K562 (cell line): ENCODE results near the gene ACSL6. TPM values are rescaled to one million over a fixed set of nuclear protein-coding genes. Genes with fewer than 3 reads are reported as not detected.

Source experiments
- BCOR ChIP-seq: fragments of 450-650 bp; IDR thresholded peaks from 2 replicates; pipeline ENCODE4 v1.6.1; 2016
- CBX3 ChIP-seq, 2 experiments: IDR thresholded peaks; 1 replicate in 1 of 2; 2 replicates in 1 of 2; pipeline ENCODE4 v1.6.1; 2012; ENCODE audit warnings: inconsistent platforms in 2 of 2, low read length in 2 of 2, borderline replicate concordance in 1 of 2, control low read depth in 1 of 2
- ETV1 ChIP-seq: fragments of 450-650 bp; conservative IDR thresholded peaks from 2 replicates; pipeline ENCODE4 v1.6.1; 2016; ENCODE audit warnings: missing genetic modification characterization, control low read depth, low read depth, missing compliant biosample characterization
- FOXP4 ChIP-seq: sonication (generic); formaldehyde crosslinking; IDR thresholded peaks from 2 replicates; pipeline ENCODE4 v1.8.0; 2022; ENCODE audit warnings: mild to moderate bottlenecking, missing genetic modification reagents, borderline replicate concordance
- HIVEP1 ChIP-seq: fragments of 250-450 bp; sonication (Bioruptor Pico); IDR thresholded peaks from 2 replicates; pipeline ENCODE4 v1.4.0; 2020; ENCODE audit warnings: mild to moderate bottlenecking
- JUN ChIP-seq, 2 experiments: sonication (generic) in 1 of 2; formaldehyde crosslinking in 1 of 2; IDR thresholded peaks; 2 replicates each; pipeline versions ENCODE4 v1.6.1 to v1.8.0; 2012 to 2022; ENCODE audit warnings: borderline replicate concordance in 2 of 2, mild to moderate bottlenecking in 2 of 2, improper control_type of control experiment in 1 of 2, low read depth in 1 of 2, low read length in 1 of 2, missing genetic modification reagents in 1 of 2
- NFYB ChIP-seq: IDR thresholded peaks from 2 replicates; pipeline ENCODE4 v1.6.1; 2011; ENCODE audit warnings: mild to moderate bottlenecking, moderate library complexity; ENCODE audit not compliant: insufficient read length; ENCODE audit errors: extremely low read depth
- PHF21A ChIP-seq: fragments of 450-650 bp; IDR thresholded peaks from 2 replicates; pipeline ENCODE4 v1.6.1; 2017; ENCODE audit warnings: low read depth, borderline replicate concordance
- PKNOX1 ChIP-seq: fragments of 450-650 bp; IDR thresholded peaks from 2 replicates; pipeline ENCODE4 v1.6.1; 2016
- STAT5B ChIP-seq: fragments of 250-450 bp; sonication (Bioruptor Pico); IDR thresholded peaks from 2 replicates; pipeline ENCODE4 v1.8.0; 2021; ENCODE audit warnings: mild to moderate bottlenecking, inconsistent platforms
- ZBTB11 ChIP-seq, 3 experiments: fragments of 200-800 bp in 1 of 3; fragments of 250-450 bp in 1 of 3; fragments of 450-650 bp in 1 of 3; sonication (Bioruptor Pico) in 1 of 3; sonication (Bioruptor generic) in 1 of 3; formaldehyde crosslinking in 1 of 3; IDR thresholded peaks; 2 replicates each; pipeline versions ENCODE4 v1.6.1 to v1.8.0; 2016 to 2022; ENCODE audit warnings: mild to moderate bottlenecking in 2 of 3, missing genetic modification characterization in 2 of 3, missing compliant biosample characterization in 1 of 3, moderate library complexity in 1 of 3
- ZNF133 ChIP-seq: fragments of 250-450 bp; sonication (Bioruptor Pico); IDR thresholded peaks from 2 replicates; pipeline ENCODE4 v1.4.0; 2020; ENCODE audit warnings: mild to moderate bottlenecking
- polyA plus RNA-seq, 8 experiments: library from polyadenylated mRNA; depleted of rRNA in 4 of 8; stranded (reverse) in 5 of 8; unstranded in 3 of 8; fragments of >200 nt; fragmentation: Nextera tagmentation in 2 of 8; fragmentation: Illumina TruSeq in 1 of 8; extraction: Ambion mirVana in 2 of 8; extraction: Trizol in 1 of 8; gene quantifications; 2 replicates each; pipeline versions ENCODE4 v1.2.1 to v1.2.3, GENCODE V29; 2011 to 2014; ENCODE audit warnings: inconsistent platforms in 1 of 8, missing spikeins in 1 of 8
- total RNA-seq, 7 experiments: library from RNA; depleted of rRNA in 6 of 7; stranded (reverse); fragments of >200 nt in 6 of 7; fragmentation: Illumina TruSeq in 2 of 7; extraction: Trizol in 2 of 7; gene quantifications; 2 replicates each; pipeline versions ENCODE4 v1.2.1 to v1.2.3, GENCODE V29; 2011 to 2021; ENCODE audit warnings: low replicate concordance in 1 of 7
- TF ChIP-seq, protein P1 (sequence below): fragments of 450-650 bp; IDR thresholded peaks from 2 replicates; pipeline ENCODE4 v1.6.1; 2018; ENCODE audit not compliant: partially characterized antibody

The ACSL6 gene
- total and polyA plus RNA-seq, 9 of the 15 experiments (the other 6 are each of a cell fraction or from before 2014, with no cell fraction given), result 0.50 to 1.5 (median 0.69) TPM

DNA sequence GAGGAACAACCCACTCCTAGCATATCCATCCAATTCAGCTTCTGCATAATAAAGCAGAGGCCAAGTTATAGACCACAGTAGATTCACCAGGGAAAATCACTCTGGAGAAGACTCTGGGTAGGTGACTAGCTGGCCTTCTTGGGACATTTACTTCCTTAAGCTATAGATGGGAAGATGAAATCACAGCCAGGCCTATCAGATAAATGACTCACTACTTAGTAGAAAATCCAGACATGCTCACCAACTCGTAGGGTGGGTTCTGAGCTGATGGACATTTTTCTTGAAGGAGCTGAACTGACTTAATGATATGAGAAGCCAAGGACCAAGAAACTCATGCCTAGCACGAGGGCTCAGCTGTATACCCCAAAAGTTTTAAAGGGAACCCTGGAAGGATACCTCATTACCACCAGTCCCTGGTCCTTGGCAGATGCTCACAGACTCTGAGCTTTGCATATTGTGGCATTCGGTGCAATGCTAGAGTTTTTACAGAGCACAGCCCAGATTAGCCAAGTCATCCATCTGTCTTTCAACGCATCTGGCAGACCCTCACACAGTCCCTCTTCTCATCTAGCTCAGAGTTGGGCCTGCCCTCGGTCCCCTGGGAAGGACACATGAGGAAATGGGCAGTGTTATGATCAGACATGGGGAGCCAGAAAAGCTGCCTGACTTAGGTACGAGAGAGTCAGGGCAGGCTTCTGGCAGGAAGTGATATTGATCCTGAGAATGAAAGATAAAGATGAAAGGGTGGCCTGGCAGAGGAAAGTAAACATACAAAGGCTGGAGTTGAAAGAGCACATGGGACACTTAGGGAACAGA lies 15.0 kb downstream of the ACSL6 start (continued):
- TF ChIP-seq CBX3 (IDR thresholded peaks at IDR 0.05; ENCODE audit: borderline replicate concordance in 1 of 2, low read length in 2 of 2), result no peak
- TF ChIP-seq BCOR, result peak; percentile 83; the same call in 1 of the 2 replicates
- TF ChIP-seq PHF21A, result no peak; the same call in 1 of the 2 replicates
- TF ChIP-seq JUN (IDR thresholded peaks at IDR 0.05; ENCODE audit: borderline replicate concordance, low read depth, low read length), result peak; percentile 42; the same call in 1 of the 2 replicates
- TF ChIP-seq JUN (CRISPR knock-in tag; IDR thresholded peaks at IDR 0.05; ENCODE audit: borderline replicate concordance), result peak; percentile 72; the same call in 1 of the 2 replicates
- no peak for TF ChIP-seq NFYB
- TF ChIP-seq PKNOX1, result peak; percentile 32; the same call in 1 of the 2 replicates
- TF ChIP-seq ETV1, result peak; percentile 93
- TF ChIP-seq ZNF133 (CRISPR knock-in tag), result no peak
- TF ChIP-seq FOXP4 (CRISPR knock-in tag), result no peak
- TF ChIP-seq ZBTB11 (CRISPR knock-in tag; IDR thresholded peaks at IDR 0.05), result no peak
- TF ChIP-seq HIVEP1 (CRISPR knock-in tag), result no peak
- TF ChIP-seq, protein P1, sequence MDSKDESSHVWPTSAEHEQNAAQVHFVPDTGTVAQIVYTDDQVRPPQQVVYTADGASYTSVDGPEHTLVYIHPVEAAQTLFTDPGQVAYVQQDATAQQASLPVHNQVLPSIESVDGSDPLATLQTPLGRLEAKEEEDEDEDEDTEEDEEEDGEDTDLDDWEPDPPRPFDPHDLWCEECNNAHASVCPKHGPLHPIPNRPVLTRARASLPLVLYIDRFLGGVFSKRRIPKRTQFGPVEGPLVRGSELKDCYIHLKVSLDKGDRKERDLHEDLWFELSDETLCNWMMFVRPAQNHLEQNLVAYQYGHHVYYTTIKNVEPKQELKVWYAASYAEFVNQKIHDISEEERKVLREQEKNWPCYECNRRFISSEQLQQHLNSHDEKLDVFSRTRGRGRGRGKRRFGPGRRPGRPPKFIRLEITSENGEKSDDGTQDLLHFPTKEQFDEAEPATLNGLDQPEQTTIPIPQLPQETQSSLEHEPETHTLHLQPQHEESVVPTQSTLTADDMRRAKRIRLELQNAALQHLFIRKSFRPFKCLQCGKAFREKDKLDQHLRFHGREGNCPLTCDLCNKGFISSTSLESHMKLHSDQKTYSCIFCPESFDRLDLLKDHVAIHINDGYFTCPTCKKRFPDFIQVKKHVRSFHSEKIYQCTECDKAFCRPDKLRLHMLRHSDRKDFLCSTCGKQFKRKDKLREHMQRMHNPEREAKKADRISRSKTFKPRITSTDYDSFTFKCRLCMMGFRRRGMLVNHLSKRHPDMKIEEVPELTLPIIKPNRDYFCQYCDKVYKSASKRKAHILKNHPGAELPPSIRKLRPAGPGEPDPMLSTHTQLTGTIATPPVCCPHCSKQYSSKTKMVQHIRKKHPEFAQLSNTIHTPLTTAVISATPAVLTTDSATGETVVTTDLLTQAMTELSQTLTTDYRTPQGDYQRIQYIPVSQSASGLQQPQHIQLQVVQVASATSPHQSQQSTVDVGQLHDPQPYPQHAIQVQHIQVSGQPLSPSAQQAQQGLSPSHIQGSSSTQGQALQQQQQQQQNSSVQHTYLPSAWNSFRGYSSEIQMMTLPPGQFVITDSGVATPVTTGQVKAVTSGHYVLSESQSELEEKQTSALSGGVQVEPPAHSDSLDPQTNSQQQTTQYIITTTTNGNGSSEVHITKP, result peak; percentile 37
- no peak for TF ChIP-seq STAT5B (CRISPR knock-in tag)
